Liver (tissue), 3 donors: ENCODE measurements around the gene SYTL1.

Experiments
- ATF3 ChIP-seq: IDR thresholded peaks from 2 replicates; pipeline ENCODE4 v1.6.1; 2016; ENCODE audit warnings: antibody characterized with exemption
- CTCF ChIP-seq: fragments of 150-350 bp; IDR thresholded peaks from 2 replicates; pipeline ENCODE4 v1.5.1; 2017; ENCODE audit warnings: improper control_type of control experiment, low read depth, low read length; ENCODE audit not compliant: missing input control
- EGR1 ChIP-seq, 2 donors: IDR thresholded peaks; 2 replicates each; pipeline ENCODE4 v1.6.1; 2016 to 2018; ENCODE audit warnings: antibody characterized with exemption in 2 of 2, low read depth in 2 of 2
- FOXA1 ChIP-seq: IDR thresholded peaks from 2 replicates; pipeline ENCODE4 v1.6.1; 2016; ENCODE audit warnings: antibody characterized with exemption
- GABPA ChIP-seq, 2 donors: IDR thresholded peaks in 1 of 2; conservative IDR thresholded peaks in 1 of 2; 2 replicates each; pipeline ENCODE4 v1.6.1; 2016; ENCODE audit warnings: antibody characterized with exemption in 2 of 2, mild to moderate bottlenecking in 1 of 2, moderate library complexity in 1 of 2
- HNF4G ChIP-seq: IDR thresholded peaks from 2 replicates; pipeline ENCODE4 v1.6.1; 2016; ENCODE audit warnings: antibody characterized with exemption
- JUND ChIP-seq, 2 donors: IDR thresholded peaks; 2 replicates each; pipeline ENCODE4 v1.6.1; 2016; ENCODE audit warnings: antibody characterized with exemption in 2 of 2
- MAX ChIP-seq: IDR thresholded peaks from 2 replicates; pipeline ENCODE4 v1.6.1; 2016; ENCODE audit warnings: antibody characterized with exemption
- NR2F2 ChIP-seq: IDR thresholded peaks from 2 replicates; pipeline ENCODE4 v1.6.1; 2016; ENCODE audit warnings: antibody characterized with exemption
- RAD21 ChIP-seq, 2 donors: IDR thresholded peaks; 2 replicates each; pipeline ENCODE4 v1.6.1; 2016; ENCODE audit warnings: antibody characterized with exemption in 2 of 2, mild to moderate bottlenecking in 2 of 2
- REST ChIP-seq: IDR thresholded peaks from 2 replicates; pipeline ENCODE4 v1.6.1; 2016; ENCODE audit warnings: antibody characterized with exemption, mild to moderate bottlenecking
- SP1 ChIP-seq: IDR thresholded peaks from 2 replicates; pipeline ENCODE4 v1.6.1; 2018; ENCODE audit warnings: antibody characterized with exemption, mild to moderate bottlenecking
- TAF1 ChIP-seq: conservative IDR thresholded peaks from 2 replicates; pipeline ENCODE4 v1.6.1; 2016; ENCODE audit warnings: antibody characterized with exemption, mild to moderate bottlenecking
- YY1 ChIP-seq: IDR thresholded peaks from 2 replicates; pipeline ENCODE4 v1.6.1; 2016; ENCODE audit warnings: antibody characterized with exemption, mild to moderate bottlenecking
- donor health status: healthy.
- donor health status: healthy.

- TF ChIP-seq SP1 (no peak), CTCF (no peak), YY1 (no peak), RAD21 (IDR thresholded peaks at IDR 0.05) (no peak), ATF3 (no peak), FOXA1 (no peak), REST (no peak), TAF1 (no peak), GABPA (IDR thresholded peaks at IDR 0.05 in 1 of 2, conservative IDR thresholded peaks at IDR 0.05 in 1 of 2) (no peak), NR2F2 (no peak), JUND (IDR thresholded peaks at IDR 0.05) (no peak), MAX (no peak), EGR1 (IDR thresholded peaks at IDR 0.05; ENCODE audit: low read depth in 2 of 2) (no peak), HNF4G (no peak)
Measured at GRCh38 chr1:27306892-27307761, 34.7 kb upstream of the SYTL1 start.
